ENCODE results near the gene CKAP2L. TPM values are rescaled to one million over a fixed set of nuclear protein-coding genes. Genes with fewer than 3 reads are reported as not detected.
A peak's percentile ranks its signal among the peaks of the same experiment; 100 is the strongest.

The CKAP2L gene
- total RNA-seq, 1 donor from 2014 or later: 6.3 TPM

DNA sequence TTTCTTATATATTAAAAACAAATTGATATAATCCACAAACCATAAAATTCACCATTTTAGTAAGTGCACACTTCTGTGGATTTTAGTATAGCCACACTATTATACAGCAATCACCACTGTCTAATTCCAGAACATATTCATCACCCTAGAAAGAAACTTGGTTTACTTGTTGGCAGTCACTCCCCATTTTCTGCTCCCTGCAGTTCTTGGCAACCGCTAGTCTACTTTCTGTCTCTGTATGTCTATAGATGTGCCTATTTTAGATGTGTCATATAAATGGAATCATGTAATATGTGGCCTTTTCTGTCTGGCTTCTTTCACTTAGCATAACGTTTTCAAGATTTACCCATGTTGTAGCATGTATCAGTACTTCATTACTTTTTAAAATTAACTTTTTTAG lies 5.7 kb downstream of the CKAP2L start:
- no peak for DNase-seq (ENCODE audit: extremely low spot score, unreplicated experiment)
- Mint-ChIP-seq H3K4me1 (ENCODE audit: unreplicated experiment) (peaks cover 38% of the 10 kb centered on the region), H3K27me3 (ENCODE audit: unreplicated experiment) (no peaks in the 10 kb centered on the region), H3K4me3 (ENCODE audit: unreplicated experiment) (no peak overlapping the region), H3K36me3 (ENCODE audit: unreplicated experiment) (no peaks in the 10 kb centered on the region), H3K27ac (ENCODE audit: unreplicated experiment) (peak overlapping the region; percentile 14), H3K9me3 (ENCODE audit: unreplicated experiment) (no peaks in the 10 kb centered on the region)
- TF ChIP-seq, protein P1, sequence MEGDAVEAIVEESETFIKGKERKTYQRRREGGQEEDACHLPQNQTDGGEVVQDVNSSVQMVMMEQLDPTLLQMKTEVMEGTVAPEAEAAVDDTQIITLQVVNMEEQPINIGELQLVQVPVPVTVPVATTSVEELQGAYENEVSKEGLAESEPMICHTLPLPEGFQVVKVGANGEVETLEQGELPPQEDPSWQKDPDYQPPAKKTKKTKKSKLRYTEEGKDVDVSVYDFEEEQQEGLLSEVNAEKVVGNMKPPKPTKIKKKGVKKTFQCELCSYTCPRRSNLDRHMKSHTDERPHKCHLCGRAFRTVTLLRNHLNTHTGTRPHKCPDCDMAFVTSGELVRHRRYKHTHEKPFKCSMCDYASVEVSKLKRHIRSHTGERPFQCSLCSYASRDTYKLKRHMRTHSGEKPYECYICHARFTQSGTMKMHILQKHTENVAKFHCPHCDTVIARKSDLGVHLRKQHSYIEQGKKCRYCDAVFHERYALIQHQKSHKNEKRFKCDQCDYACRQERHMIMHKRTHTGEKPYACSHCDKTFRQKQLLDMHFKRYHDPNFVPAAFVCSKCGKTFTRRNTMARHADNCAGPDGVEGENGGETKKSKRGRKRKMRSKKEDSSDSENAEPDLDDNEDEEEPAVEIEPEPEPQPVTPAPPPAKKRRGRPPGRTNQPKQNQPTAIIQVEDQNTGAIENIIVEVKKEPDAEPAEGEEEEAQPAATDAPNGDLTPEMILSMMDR (IDR thresholded peaks at IDR 0.05): no peak

- Mint-ChIP-seq H3K27ac (ENCODE audit: unreplicated experiment) (no peak overlapping the region), H3K9me3 (ENCODE audit: unreplicated experiment) (no peaks in the 10 kb centered on the region), H3K36me3 (ENCODE audit: unreplicated experiment) (no peaks in the 10 kb centered on the region), H3K4me3 (ENCODE audit: unreplicated experiment) (no peak overlapping the region), H3K4me1 (ENCODE audit: unreplicated experiment) (peaks cover 35% of the 10 kb centered on the region), H3K27me3 (ENCODE audit: unreplicated experiment) (no peaks in the 10 kb centered on the region)
- no peak for DNase-seq (ENCODE audit: extremely low spot score, unreplicated experiment)
- TF ChIP-seq, protein P1 (IDR thresholded peaks at IDR 0.05): no peak
Observed at GRCh38 chr2:112757265-112757664, 7.1 kb downstream of the CKAP2L start.

GRCh38 chr2:112756207-112756606 lies 8.2 kb downstream of the CKAP2L start:
- peaks cover 35% of the 10 kb centered on the region for H3K4me1 Mint-ChIP-seq (ENCODE audit: unreplicated experiment)
- DNase-seq (ENCODE audit: extremely low spot score, unreplicated experiment): no peak
- TF ChIP-seq, protein P1 (IDR thresholded peaks at IDR 0.05): no peak
- H3K36me3 Mint-ChIP-seq (ENCODE audit: unreplicated experiment): no peaks in the 10 kb centered on the region
- H3K27ac Mint-ChIP-seq (ENCODE audit: unreplicated experiment): no peak overlapping the region
- H3K27me3 Mint-ChIP-seq (ENCODE audit: unreplicated experiment): no peaks in the 10 kb centered on the region
- H3K9me3 Mint-ChIP-seq (ENCODE audit: unreplicated experiment): no peaks in the 10 kb centered on the region
- H3K4me3 Mint-ChIP-seq (ENCODE audit: unreplicated experiment): no peak overlapping the region

DNA sequence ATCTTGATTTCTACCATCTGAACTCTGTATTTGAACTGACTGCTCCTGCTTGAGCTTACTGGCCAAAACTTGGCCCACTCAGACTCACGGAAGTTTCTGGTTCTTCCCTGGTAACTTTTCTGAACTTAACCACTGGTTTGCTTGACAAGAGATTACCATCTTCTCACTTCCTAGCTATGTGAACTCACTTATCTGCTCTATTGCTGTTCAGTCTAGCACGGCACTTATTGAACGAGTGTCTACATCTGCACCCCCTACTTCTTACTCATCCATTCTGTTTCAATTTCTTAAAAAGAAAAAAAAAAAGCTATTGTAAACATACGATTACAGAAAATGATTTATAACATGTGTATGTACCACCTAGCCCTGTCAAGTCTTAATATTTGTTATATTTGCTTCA lies 9.0 kb downstream of the CKAP2L start:
- Mint-ChIP-seq H3K4me3 (ENCODE audit: unreplicated experiment) (no peak overlapping the region), H3K9me3 (ENCODE audit: unreplicated experiment) (no peaks in the 10 kb centered on the region), H3K4me1 (ENCODE audit: unreplicated experiment) (peaks cover 36% of the 10 kb centered on the region), H3K27ac (ENCODE audit: unreplicated experiment) (no peak overlapping the region), H3K36me3 (ENCODE audit: unreplicated experiment) (no peaks in the 10 kb centered on the region), H3K27me3 (ENCODE audit: unreplicated experiment) (no peaks in the 10 kb centered on the region)
- TF ChIP-seq, protein P1 (IDR thresholded peaks at IDR 0.05): no peak
- no peak for DNase-seq (ENCODE audit: extremely low spot score, unreplicated experiment)

DNA sequence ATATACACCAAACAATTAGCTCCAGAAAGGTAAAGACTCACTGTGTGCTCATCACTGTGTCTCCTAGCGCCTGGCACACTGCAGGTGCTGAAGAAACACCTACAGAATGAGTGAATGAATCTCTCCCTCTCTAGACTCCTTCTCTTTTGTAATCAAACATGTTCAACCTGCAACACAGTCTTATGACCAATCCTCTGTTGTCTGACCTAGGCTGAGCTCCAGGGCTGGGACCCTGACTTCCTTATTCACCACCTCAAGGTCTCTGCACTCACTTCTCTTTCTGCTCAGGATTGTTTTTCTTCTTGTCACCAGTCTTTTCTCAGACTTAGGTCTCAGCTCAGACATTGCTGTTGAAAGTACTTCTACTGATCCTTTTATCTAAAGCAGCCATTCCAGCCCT lies 9.8 kb downstream of the CKAP2L start:
- H3K4me3 Mint-ChIP-seq (ENCODE audit: unreplicated experiment): no peak overlapping the region
- DNase-seq (ENCODE audit: extremely low spot score, unreplicated experiment): no peak
- no peaks in the 10 kb centered on the region for H3K36me3 Mint-ChIP-seq (ENCODE audit: unreplicated experiment)
- no peaks in the 10 kb centered on the region for H3K9me3 Mint-ChIP-seq (ENCODE audit: unreplicated experiment)
- no peaks in the 10 kb centered on the region for H3K27me3 Mint-ChIP-seq (ENCODE audit: unreplicated experiment)
- H3K4me1 Mint-ChIP-seq (ENCODE audit: unreplicated experiment): peaks cover 45% of the 10 kb centered on the region
- TF ChIP-seq, protein P1 (IDR thresholded peaks at IDR 0.05): no peak
- H3K27ac Mint-ChIP-seq (ENCODE audit: unreplicated experiment): no peak overlapping the region

Measured in osteocyte (in vitro differentiated cells).